ENCODE measurements around the gene JMJD8. TPM values are rescaled to one million over a fixed set of nuclear protein-coding genes. Genes with fewer than 3 reads are reported as not detected.

The JMJD8 gene
- total and polyA plus RNA-seq, 4 donors = 21.2 to 52.6 (median 33.4) TPM

GRCh38 chr16:685967-686366 lies 1.8 kb upstream of the JMJD8 start:
- no peak overlapping the region for H3K27ac ChIP-seq (ENCODE audit: low read depth in 1 of 2, low read length in 2 of 2)
- no peak for DNase-seq (ENCODE audit: low spot score)
- H3K4me1 ChIP-seq (ENCODE audit: control insufficient read depth in 4 of 4, insufficient read depth in 4 of 4, low read length in 3 of 4) = peaks cover 33 to 60% (median 50%) of the 10 kb centered on the region in 4 donors
- H3K27me3 ChIP-seq (ENCODE audit: control insufficient read depth in 4 of 4, insufficient read depth in 4 of 4, low read length in 3 of 4) = no peaks in the 10 kb centered on the region
- H3K9ac ChIP-seq (ENCODE audit: low read depth in 1 of 2, low read length in 2 of 2) = no peak overlapping the region
- WGBS = 68% methylated on average over 10 of the region's 10 CpGs
- peaks cover 8 to 21% (median 12%) of the 10 kb centered on the region in 4 donors for H3K36me3 ChIP-seq (ENCODE audit: control insufficient read depth in 4 of 4, insufficient read depth in 3 of 4, low read depth in 1 of 4, low read length in 3 of 4)
- no peak overlapping the region for H3K4me3 ChIP-seq (ENCODE audit: low read depth in 1 of 3, low read length in 3 of 3)
- no peaks in the 10 kb centered on the region for H3K9me3 ChIP-seq (ENCODE audit: control insufficient read depth in 4 of 4, low read length in 3 of 4)
- TF ChIP-seq NR2F2 (IDR thresholded peaks at IDR 0.05) = no peak
- TF ChIP-seq, protein P1, sequence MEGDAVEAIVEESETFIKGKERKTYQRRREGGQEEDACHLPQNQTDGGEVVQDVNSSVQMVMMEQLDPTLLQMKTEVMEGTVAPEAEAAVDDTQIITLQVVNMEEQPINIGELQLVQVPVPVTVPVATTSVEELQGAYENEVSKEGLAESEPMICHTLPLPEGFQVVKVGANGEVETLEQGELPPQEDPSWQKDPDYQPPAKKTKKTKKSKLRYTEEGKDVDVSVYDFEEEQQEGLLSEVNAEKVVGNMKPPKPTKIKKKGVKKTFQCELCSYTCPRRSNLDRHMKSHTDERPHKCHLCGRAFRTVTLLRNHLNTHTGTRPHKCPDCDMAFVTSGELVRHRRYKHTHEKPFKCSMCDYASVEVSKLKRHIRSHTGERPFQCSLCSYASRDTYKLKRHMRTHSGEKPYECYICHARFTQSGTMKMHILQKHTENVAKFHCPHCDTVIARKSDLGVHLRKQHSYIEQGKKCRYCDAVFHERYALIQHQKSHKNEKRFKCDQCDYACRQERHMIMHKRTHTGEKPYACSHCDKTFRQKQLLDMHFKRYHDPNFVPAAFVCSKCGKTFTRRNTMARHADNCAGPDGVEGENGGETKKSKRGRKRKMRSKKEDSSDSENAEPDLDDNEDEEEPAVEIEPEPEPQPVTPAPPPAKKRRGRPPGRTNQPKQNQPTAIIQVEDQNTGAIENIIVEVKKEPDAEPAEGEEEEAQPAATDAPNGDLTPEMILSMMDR (IDR thresholded peaks at IDR 0.05; ENCODE audit: low read depth, low read length, missing input control) = peak; percentile 21

DNA sequence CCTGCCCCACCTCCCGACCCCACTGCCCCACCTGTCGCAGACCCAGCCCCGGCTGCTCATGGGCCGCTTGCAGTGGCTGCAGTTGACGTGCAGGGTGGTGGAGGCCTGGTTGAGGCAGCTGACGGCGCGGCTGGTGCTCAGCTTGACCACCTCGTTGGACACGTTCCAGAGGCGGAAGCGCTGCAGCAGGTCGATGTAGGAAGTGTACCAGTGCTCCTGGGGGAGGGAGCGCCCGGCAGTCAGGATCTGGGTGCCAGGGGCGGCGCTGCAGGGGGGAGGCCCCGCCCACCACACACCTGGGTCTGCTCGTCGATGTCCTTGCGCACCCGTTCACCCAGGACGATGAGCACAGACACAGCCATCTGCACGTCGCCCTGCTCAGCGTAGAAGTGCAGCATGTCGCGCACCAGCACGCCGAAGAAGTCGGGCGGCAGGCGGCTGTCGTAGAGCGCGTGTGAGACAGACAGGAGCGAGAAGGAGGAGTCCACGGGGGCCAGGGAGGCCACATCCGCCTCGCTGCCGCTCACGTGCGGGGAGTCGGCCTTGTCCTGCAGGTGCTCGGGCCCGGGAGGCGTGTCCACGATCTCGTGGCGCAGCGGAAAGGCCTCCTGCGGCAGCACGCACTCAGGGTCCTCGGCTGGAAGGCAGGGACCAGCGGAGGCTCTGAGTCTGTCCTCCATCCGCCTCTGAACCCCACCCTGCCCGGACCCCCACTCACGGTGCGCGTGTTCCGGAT lies 995 bp upstream of the JMJD8 start:
- TF ChIP-seq RAD21 (IDR thresholded peaks at IDR 0.05) (no peak), TAF1 (conservative IDR thresholded peaks at IDR 0.05) (no peak), FOXA2 (IDR thresholded peaks at IDR 0.05) (no peak), YY1 (IDR thresholded peaks at IDR 0.05) (no peak), EGR1 (IDR thresholded peaks at IDR 0.05; ENCODE audit: low read depth in 2 of 2) (no peak), RXRA (IDR thresholded peaks at IDR 0.05) (no peak), ZBTB33 (IDR thresholded peaks at IDR 0.05) (no peak), HNF4G (IDR thresholded peaks at IDR 0.05) (no peak), FOXA1 (IDR thresholded peaks at IDR 0.05) (no peak), REST (IDR thresholded peaks at IDR 0.05) (no peak), HNF4A (conservative IDR thresholded peaks at IDR 0.05) (no peak), JUND (IDR thresholded peaks at IDR 0.05) (no peak), GABPA (IDR thresholded peaks at IDR 0.05 in 1 of 2, conservative IDR thresholded peaks at IDR 0.05 in 1 of 2) (no peak)
- TF ChIP-seq, protein P2, sequence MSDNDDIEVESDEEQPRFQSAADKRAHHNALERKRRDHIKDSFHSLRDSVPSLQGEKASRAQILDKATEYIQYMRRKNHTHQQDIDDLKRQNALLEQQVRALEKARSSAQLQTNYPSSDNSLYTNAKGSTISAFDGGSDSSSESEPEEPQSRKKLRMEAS (IDR thresholded peaks at IDR 0.05) = no peak
- TF ChIP-seq, protein P1 (IDR thresholded peaks at IDR 0.05; ENCODE audit: low read depth, low read length, missing input control) = no peak
- H3K27ac ChIP-seq (ENCODE audit: low read depth in 1 of 2, low read length in 2 of 2) = no peak overlapping the region
- WGBS = 96% methylated on average over 61 of the region's 61 CpGs
- H3K4me3 ChIP-seq (ENCODE audit: low read depth in 1 of 3, low read length in 3 of 3) = peak overlapping the region in 1 of 3 donors; percentile 85
- H3K36me3 ChIP-seq (ENCODE audit: control insufficient read depth in 4 of 4, insufficient read depth in 3 of 4, low read depth in 1 of 4, low read length in 3 of 4) = peaks cover 8 to 21% (median 12%) of the 10 kb centered on the region in 4 donors
- H3K9ac ChIP-seq (ENCODE audit: low read depth in 1 of 2, low read length in 2 of 2) = no peak overlapping the region
- peaks cover 32 to 62% (median 50%) of the 10 kb centered on the region in 4 donors for H3K4me1 ChIP-seq (ENCODE audit: control insufficient read depth in 4 of 4, insufficient read depth in 4 of 4, low read length in 3 of 4)
- no peaks in the 10 kb centered on the region for H3K9me3 ChIP-seq (ENCODE audit: control insufficient read depth in 4 of 4, low read length in 3 of 4)
- DNase-seq (ENCODE audit: low spot score) = no peak
- H3K27me3 ChIP-seq (ENCODE audit: control insufficient read depth in 4 of 4, insufficient read depth in 4 of 4, low read length in 3 of 4) = no peaks in the 10 kb centered on the region
